ENCODE data around the gene MBNL2.
A peak's percentile ranks its signal among the peaks of the same experiment; 100 is the strongest.

MBNL2 gene

GRCh38 chr13:97257800-97258799, 36.0 kb downstream of the MBNL2 start:
- no peak overlapping the region for H3K4me3 ChIP-seq (ENCODE audit: low read length)
- H3K27me3 ChIP-seq (ENCODE audit: control insufficient read depth, insufficient read depth, low read length), result no peaks in the 10 kb centered on the region
- H3K9ac ChIP-seq (ENCODE audit: low read length), result no peak overlapping the region
- H3K9me3 ChIP-seq (ENCODE audit: control insufficient read depth, low read depth, low read length), result no peaks in the 10 kb centered on the region
- H3K36me3 ChIP-seq (ENCODE audit: control insufficient read depth, low read depth, low read length), result no peaks in the 10 kb centered on the region
- H3K4me1 ChIP-seq (ENCODE audit: control insufficient read depth, low read depth, low read length), result peaks cover 15% of the 10 kb centered on the region
- no peak overlapping the region for H3K27ac ChIP-seq (ENCODE audit: low read length)

DNA sequence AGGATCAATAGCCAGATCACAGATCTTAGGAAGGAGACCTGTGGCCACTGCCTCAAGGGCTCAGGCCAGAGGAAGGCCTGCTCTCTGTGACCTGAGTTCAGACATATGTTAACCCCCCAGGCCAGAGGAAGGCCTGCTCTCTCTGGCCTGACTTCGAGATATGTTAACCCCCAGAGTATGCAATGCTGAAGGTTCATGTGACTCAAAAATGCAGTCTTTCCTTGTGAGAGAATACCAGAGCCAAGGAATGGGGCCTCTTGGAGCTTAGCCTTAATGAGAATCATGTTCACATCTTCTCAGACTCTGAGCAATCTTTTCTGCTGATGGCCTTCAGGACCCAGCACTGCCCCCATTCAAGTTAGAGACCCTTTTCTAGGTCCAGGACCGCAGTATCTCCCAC, 36.7 kb downstream of the MBNL2 start:
- Histone ChIP-seq H3K4me3 (ENCODE audit: low read length) (no peak overlapping the region), H3K36me3 (ENCODE audit: control insufficient read depth, low read depth, low read length) (no peaks in the 10 kb centered on the region), H3K27ac (ENCODE audit: low read length) (no peak overlapping the region), H3K27me3 (ENCODE audit: control insufficient read depth, insufficient read depth, low read length) (no peaks in the 10 kb centered on the region), H3K4me1 (ENCODE audit: control insufficient read depth, low read depth, low read length) (peaks cover 15% of the 10 kb centered on the region), H3K9me3 (ENCODE audit: control insufficient read depth, low read depth, low read length) (no peaks in the 10 kb centered on the region), H3K9ac (ENCODE audit: low read length) (no peak overlapping the region)

DNA sequence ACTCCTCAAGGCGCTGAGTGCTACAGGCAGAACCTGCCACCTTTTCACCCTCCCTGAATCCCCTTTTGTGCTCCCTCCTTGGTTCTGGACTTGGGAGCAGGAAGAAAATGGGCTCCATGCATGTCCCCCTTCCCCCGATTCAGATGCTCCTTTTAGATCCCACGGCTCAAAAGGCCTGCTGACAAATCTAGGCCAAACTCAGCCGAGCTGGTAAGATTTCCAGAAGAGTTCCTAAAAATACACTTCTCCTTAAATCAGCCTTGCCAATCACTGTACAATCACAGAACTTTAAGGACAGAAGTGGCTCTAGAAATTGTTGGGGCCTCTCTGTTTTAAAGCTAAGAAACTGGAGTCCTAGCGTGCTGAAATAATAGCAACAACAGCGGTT, 37.3 kb downstream of the MBNL2 start:
- Histone ChIP-seq H3K9me3 (ENCODE audit: control insufficient read depth, low read depth, low read length) (no peaks in the 10 kb centered on the region), H3K36me3 (ENCODE audit: control insufficient read depth, low read depth, low read length) (no peaks in the 10 kb centered on the region), H3K4me3 (ENCODE audit: low read length) (no peak overlapping the region), H3K9ac (ENCODE audit: low read length) (no peak overlapping the region), H3K4me1 (ENCODE audit: control insufficient read depth, low read depth, low read length) (peaks cover 15% of the 10 kb centered on the region), H3K27me3 (ENCODE audit: control insufficient read depth, insufficient read depth, low read length) (no peaks in the 10 kb centered on the region), H3K27ac (ENCODE audit: low read length) (no peak overlapping the region)

DNA sequence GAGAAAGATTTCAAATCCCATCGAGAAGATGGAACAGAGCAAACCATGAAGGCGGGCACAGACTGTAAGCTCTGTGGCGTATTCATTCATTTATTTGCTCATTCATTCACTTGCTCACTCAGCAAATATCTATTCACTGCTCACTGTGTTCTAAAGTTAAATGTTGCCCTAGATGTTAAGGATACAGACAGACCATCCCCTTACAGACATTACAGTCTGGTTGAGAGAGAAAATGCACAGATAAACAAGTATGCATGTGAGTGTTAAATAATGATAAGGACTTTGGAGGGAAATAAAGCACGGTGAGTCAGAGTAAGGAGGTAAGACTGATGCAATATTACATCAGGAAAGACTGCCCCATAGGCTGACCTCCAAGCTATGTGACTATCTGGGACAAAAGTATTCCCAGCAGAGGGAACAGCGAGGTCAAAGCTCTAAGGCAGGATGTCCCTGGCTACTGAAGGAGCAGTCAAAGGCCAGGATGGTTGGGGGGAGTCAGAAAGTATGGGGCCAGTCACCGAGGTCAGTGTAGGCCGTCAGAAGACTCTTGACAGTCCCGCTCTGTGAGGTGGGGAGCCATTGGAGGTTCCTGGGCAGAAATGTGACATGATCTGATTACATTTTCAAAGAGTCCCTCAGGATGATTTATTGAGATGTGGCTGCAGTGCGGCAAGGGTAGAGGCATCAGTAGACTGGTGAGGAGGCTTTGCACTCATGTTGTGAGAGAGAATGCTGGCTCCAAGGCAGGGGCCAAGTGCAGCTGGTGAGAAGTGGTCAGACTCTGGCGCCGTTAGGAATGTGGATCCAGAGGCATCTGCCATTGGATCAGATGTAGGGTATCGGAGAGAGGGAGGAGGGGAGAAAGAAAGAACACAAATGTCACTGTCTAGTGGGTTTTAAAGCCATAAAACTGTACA, 37.9 kb downstream of the MBNL2 start:
- H3K4me3 ChIP-seq (ENCODE audit: low read length), result no peak overlapping the region
- H3K36me3 ChIP-seq (ENCODE audit: control insufficient read depth, low read depth, low read length), result no peaks in the 10 kb centered on the region
- H3K27ac ChIP-seq (ENCODE audit: low read length), result no peak overlapping the region
- no peaks in the 10 kb centered on the region for H3K27me3 ChIP-seq (ENCODE audit: control insufficient read depth, insufficient read depth, low read length)
- no peak overlapping the region for H3K9ac ChIP-seq (ENCODE audit: low read length)
- no peaks in the 10 kb centered on the region for H3K9me3 ChIP-seq (ENCODE audit: control insufficient read depth, low read depth, low read length)
- H3K4me1 ChIP-seq (ENCODE audit: control insufficient read depth, low read depth, low read length), result peaks cover 12% of the 10 kb centered on the region

DNA sequence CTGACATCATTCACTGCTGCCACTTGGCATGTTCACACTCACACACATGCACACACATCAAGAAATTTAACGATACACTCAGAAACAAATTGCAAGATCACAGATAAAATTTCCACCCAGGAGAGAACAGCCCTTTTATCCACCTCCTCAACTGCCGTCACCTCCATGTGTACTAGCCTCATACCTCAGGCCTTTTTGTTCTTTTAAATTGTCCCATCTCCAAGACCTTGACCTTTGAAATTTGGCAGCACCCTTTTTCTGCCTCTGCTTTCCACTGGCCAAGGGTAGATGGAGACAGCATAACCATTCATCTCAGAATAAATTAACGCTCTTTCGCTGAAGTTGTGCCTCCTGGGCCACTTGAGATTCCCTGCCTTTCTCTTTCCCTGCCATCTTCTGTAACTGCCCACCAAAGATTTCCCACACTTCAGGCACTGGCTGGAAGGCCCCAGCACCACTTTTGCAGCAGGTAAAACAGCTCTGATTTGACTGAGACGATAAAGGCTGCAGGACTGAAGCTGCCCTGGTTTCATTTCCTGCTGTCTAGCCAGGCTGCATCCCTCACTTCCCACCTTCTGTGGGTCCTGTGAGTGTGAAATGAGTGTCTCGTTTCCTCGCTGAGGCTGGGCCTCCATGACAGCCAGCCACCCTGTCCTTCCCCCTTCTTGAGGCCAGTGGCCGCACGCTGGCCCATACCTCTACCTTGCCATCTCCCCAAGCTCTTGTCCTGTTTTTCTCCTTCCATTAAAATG, 39.3 kb downstream of the MBNL2 start:
- no peak overlapping the region for H3K9ac ChIP-seq (ENCODE audit: low read length)
- peaks cover 13% of the 10 kb centered on the region for H3K4me1 ChIP-seq (ENCODE audit: control insufficient read depth, low read depth, low read length)
- no peaks in the 10 kb centered on the region for H3K27me3 ChIP-seq (ENCODE audit: control insufficient read depth, insufficient read depth, low read length)
- H3K27ac ChIP-seq (ENCODE audit: low read length), result no peak overlapping the region
- H3K9me3 ChIP-seq (ENCODE audit: control insufficient read depth, low read depth, low read length), result no peaks in the 10 kb centered on the region
- H3K36me3 ChIP-seq (ENCODE audit: control insufficient read depth, low read depth, low read length), result no peaks in the 10 kb centered on the region
- no peak overlapping the region for H3K4me3 ChIP-seq (ENCODE audit: low read length)

DNA sequence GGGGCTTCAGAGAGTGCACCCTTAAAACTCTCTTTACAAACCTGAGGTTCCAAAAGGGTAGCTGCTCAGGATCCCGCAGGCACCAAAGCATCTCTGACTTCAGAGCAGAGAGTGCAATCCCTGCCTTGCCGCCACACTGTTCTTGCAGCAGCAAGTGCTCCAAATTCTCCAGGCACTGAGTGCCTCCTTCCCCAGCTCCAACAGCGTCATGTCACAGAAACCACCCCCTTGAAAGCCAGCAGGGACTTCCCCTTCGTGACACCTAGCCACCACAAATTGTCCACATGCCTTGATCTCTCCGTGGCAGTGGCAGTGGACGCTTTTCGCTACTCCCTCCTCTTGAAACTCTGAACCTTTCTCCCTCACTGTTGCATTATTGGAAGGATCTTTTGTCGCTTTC, 39.9 kb downstream of the MBNL2 start:
- H3K9me3 ChIP-seq (ENCODE audit: control insufficient read depth, low read depth, low read length), result no peaks in the 10 kb centered on the region
- no peak overlapping the region for H3K4me3 ChIP-seq (ENCODE audit: low read length)
- H3K27ac ChIP-seq (ENCODE audit: low read length), result no peak overlapping the region
- H3K36me3 ChIP-seq (ENCODE audit: control insufficient read depth, low read depth, low read length), result no peaks in the 10 kb centered on the region
- no peaks in the 10 kb centered on the region for H3K27me3 ChIP-seq (ENCODE audit: control insufficient read depth, insufficient read depth, low read length)
- H3K9ac ChIP-seq (ENCODE audit: low read length), result no peak overlapping the region
- H3K4me1 ChIP-seq (ENCODE audit: control insufficient read depth, low read depth, low read length), result peaks cover 13% of the 10 kb centered on the region

GRCh38 chr13:97263160-97263559, 41.0 kb downstream of the MBNL2 start:
- no peak overlapping the region for H3K9ac ChIP-seq (ENCODE audit: low read length)
- H3K36me3 ChIP-seq (ENCODE audit: control insufficient read depth, low read depth, low read length), result no peaks in the 10 kb centered on the region
- H3K27me3 ChIP-seq (ENCODE audit: control insufficient read depth, insufficient read depth, low read length), result no peaks in the 10 kb centered on the region
- H3K4me3 ChIP-seq (ENCODE audit: low read length), result no peak overlapping the region
- H3K4me1 ChIP-seq (ENCODE audit: control insufficient read depth, low read depth, low read length), result peaks cover 14% of the 10 kb centered on the region
- no peak overlapping the region for H3K27ac ChIP-seq (ENCODE audit: low read length)
- no peaks in the 10 kb centered on the region for H3K9me3 ChIP-seq (ENCODE audit: control insufficient read depth, low read depth, low read length)

- Histone ChIP-seq H3K9ac (ENCODE audit: low read length) (no peak overlapping the region), H3K36me3 (ENCODE audit: control insufficient read depth, low read depth, low read length) (no peaks in the 10 kb centered on the region), H3K27me3 (ENCODE audit: control insufficient read depth, insufficient read depth, low read length) (no peaks in the 10 kb centered on the region), H3K4me1 (ENCODE audit: control insufficient read depth, low read depth, low read length) (peaks cover 28% of the 10 kb centered on the region), H3K27ac (ENCODE audit: low read length) (no peak overlapping the region), H3K9me3 (ENCODE audit: control insufficient read depth, low read depth, low read length) (no peaks in the 10 kb centered on the region), H3K4me3 (ENCODE audit: low read length) (no peak overlapping the region)
These were observed 42.5 kb downstream of the MBNL2 start for GRCh38 chr13:97264663-97265062.

DNA sequence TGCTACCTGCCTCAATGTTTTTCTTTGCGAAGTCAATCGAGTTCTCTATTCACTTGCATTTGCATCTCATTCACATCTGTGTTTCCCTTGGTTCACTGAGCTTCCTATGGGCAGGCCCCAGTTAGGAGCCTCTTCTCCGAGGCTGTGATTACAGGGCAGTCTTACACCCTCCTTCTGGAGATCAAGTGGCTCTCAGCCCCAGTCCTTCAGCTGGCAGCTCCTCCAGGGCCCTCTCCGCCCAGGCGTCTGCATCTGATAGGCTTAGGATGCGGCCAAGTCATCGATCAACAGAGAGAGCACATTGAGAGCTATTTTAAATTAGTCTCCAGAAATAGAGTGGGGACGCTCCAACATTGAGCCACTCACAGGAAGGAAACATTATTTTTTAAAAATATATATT, 44.2 kb downstream of the MBNL2 start:
- H3K36me3 ChIP-seq (ENCODE audit: control insufficient read depth, low read depth, low read length), result no peaks in the 10 kb centered on the region
- H3K9ac ChIP-seq (ENCODE audit: low read length), result no peak overlapping the region

DNA sequence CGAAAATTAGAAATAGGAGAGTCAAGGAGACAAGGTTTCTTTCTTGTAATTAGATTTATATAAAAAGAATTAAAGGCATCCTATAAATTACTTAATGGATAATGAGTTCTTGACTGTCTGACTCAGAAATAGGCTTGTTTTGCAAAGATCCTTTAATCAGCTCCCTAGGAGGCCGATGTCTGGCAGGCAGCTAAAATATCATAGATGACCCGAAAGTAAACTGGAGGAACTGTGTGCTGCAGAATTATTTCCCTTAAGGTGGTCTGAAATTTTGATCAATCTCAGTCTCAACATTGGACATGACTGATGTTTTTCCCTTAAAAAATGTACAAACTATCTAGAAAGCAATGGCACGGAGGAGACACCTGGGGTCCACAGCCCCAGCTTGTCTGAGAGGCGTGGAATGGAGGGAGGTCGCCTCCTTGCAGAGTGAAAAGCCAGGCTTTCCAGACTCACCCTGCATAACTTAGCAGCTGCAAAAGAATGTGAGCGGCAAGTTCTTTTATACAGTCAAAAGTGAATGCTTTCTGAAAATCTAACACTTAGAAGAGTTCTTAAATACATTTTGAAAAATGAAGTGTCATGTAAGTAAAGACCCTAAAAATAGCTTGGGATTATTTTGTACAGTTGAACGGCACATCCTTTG, 44.8 kb downstream of the MBNL2 start:
- Histone ChIP-seq H3K27me3 (ENCODE audit: control insufficient read depth, insufficient read depth, low read length) (no peaks in the 10 kb centered on the region), H3K9ac (ENCODE audit: low read length) (no peak overlapping the region), H3K9me3 (ENCODE audit: control insufficient read depth, low read depth, low read length) (no peaks in the 10 kb centered on the region), H3K36me3 (ENCODE audit: control insufficient read depth, low read depth, low read length) (no peaks in the 10 kb centered on the region), H3K27ac (ENCODE audit: low read length) (peak overlapping the region; percentile 70), H3K4me1 (ENCODE audit: control insufficient read depth, low read depth, low read length) (peaks cover 28% of the 10 kb centered on the region), H3K4me3 (ENCODE audit: low read length) (peak overlapping the region; percentile 14)

More for the DNA sequence above, 44.2 kb downstream of the MBNL2 start:
- Histone ChIP-seq H3K27me3 (ENCODE audit: control insufficient read depth, insufficient read depth, low read length) (no peaks in the 10 kb centered on the region), H3K27ac (ENCODE audit: low read length) (no peak overlapping the region), H3K4me3 (ENCODE audit: low read length) (no peak overlapping the region), H3K9me3 (ENCODE audit: control insufficient read depth, low read depth, low read length) (no peaks in the 10 kb centered on the region), H3K4me1 (ENCODE audit: control insufficient read depth, low read depth, low read length) (peaks cover 28% of the 10 kb centered on the region)

All from iPS-18a (cell line).